Endothelial cell (in vitro differentiated cells): ENCODE results near the gene CDH23. TPM values are rescaled to one million over a fixed set of nuclear protein-coding genes. Genes with fewer than 3 reads are reported as not detected.

Source experiments
- DNase-seq: peaks from one replicate; pipeline ENCODE4 v3.0.0; 2021; ENCODE audit warnings: low spot score
- H3K27ac Mint-ChIP-seq: one replicate; pipeline ENCODE4 v1.8.0; 2021; ENCODE audit warnings: mixed read lengths, inconsistent platforms; ENCODE audit not compliant: unreplicated experiment
- H3K27me3 Mint-ChIP-seq: one replicate; pipeline ENCODE4 v1.8.0; 2021; ENCODE audit warnings: mild to moderate bottlenecking, moderate library complexity, mixed read lengths, inconsistent platforms; ENCODE audit not compliant: unreplicated experiment
- H3K36me3 Mint-ChIP-seq: one replicate; pipeline ENCODE4 v1.8.0; 2021; ENCODE audit warnings: mild to moderate bottlenecking, low read depth, mixed read lengths, inconsistent platforms; ENCODE audit not compliant: unreplicated experiment
- H3K4me1 Mint-ChIP-seq: one replicate; pipeline ENCODE4 v1.8.0; 2021; ENCODE audit warnings: mild to moderate bottlenecking, mixed read lengths, inconsistent platforms; ENCODE audit not compliant: unreplicated experiment
- H3K4me3 Mint-ChIP-seq: one replicate; pipeline ENCODE4 v1.8.0; 2021; ENCODE audit warnings: mild to moderate bottlenecking, mixed read lengths, inconsistent platforms; ENCODE audit not compliant: unreplicated experiment
- H3K9me3 Mint-ChIP-seq: one replicate; pipeline ENCODE4 v1.8.0; 2021; ENCODE audit warnings: mixed read lengths, inconsistent platforms; ENCODE audit not compliant: unreplicated experiment
- total RNA-seq: library from RNA; stranded (reverse); fragmentation: NEBNext Ultra II Directional; extraction: Animal tissue kit (Norgen Biotek cat#: 25700); gene quantifications from one replicate; pipeline ENCODE4 v1.2.1, GENCODE V29; 2021; ENCODE audit not compliant: unreplicated experiment
- TF ChIP-seq, protein P1 (sequence below): fragments of 200-600 bp; sonication (generic); IDR thresholded peaks from one replicate; pipeline ENCODE4 v1.5.0; 2021; ENCODE audit warnings: antibody characterized with exemption; ENCODE audit not compliant: unreplicated experiment

Gene CDH23
- total RNA-seq, 1 donor from 2014 or later = 0.54 TPM

DNA sequence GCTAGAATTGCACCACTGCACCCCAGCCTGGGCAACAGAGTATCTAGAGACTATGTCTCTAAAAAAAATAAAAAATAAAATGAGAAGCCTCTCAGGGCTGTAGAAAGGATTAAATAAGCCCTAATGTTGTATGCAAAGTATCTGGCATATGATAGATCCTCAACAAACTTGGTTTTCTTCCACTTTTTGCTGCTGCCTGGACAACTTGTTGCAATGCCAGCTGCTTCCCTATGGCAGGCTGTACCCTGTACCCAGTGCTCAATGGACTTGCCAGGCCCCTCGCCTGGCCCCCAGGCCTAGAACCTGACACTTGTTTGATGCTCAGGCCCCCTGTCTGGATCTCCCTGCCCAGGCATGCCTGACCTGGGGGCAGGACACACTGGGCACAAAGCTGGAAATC is 28.5 kb upstream of the CDH23 start:
- TF ChIP-seq, protein P1, sequence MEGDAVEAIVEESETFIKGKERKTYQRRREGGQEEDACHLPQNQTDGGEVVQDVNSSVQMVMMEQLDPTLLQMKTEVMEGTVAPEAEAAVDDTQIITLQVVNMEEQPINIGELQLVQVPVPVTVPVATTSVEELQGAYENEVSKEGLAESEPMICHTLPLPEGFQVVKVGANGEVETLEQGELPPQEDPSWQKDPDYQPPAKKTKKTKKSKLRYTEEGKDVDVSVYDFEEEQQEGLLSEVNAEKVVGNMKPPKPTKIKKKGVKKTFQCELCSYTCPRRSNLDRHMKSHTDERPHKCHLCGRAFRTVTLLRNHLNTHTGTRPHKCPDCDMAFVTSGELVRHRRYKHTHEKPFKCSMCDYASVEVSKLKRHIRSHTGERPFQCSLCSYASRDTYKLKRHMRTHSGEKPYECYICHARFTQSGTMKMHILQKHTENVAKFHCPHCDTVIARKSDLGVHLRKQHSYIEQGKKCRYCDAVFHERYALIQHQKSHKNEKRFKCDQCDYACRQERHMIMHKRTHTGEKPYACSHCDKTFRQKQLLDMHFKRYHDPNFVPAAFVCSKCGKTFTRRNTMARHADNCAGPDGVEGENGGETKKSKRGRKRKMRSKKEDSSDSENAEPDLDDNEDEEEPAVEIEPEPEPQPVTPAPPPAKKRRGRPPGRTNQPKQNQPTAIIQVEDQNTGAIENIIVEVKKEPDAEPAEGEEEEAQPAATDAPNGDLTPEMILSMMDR = no peak
- DNase-seq = no peak
- Mint-ChIP-seq H3K27me3 (peaks cover 4% of the 10 kb centered on the region), H3K27ac (no peak overlapping the region), H3K9me3 (no peaks in the 10 kb centered on the region), H3K36me3 (peaks cover 6% of the 10 kb centered on the region), H3K4me1 (peaks cover 6% of the 10 kb centered on the region), H3K4me3 (no peak overlapping the region)

DNA sequence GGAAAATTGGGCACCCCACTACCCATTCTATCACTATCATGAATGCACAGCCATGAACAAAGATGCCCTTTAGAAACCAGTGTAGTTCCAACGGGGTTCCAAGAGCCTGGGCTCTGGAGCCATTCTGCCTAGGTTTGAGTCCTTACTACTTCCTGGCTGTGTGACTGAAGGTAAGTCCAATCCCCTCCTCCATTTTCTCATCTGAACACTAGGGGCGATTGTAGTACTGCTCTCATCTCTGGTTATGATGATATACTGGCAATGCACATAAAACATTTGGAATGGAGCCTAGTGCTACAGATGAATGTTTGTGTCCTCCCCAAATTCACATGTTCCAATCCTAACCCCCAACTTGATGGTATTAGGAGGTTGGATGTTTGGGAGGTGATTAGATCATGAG is 28.1 kb upstream of the CDH23 start:
- H3K4me3 Mint-ChIP-seq = no peak overlapping the region
- peaks cover 6% of the 10 kb centered on the region for H3K4me1 Mint-ChIP-seq
- H3K9me3 Mint-ChIP-seq = no peaks in the 10 kb centered on the region
- H3K27me3 Mint-ChIP-seq = peaks cover 4% of the 10 kb centered on the region
- no peak overlapping the region for H3K27ac Mint-ChIP-seq
- TF ChIP-seq, protein P1 = no peak
- no peak for DNase-seq
- H3K36me3 Mint-ChIP-seq = peaks cover 6% of the 10 kb centered on the region

DNA sequence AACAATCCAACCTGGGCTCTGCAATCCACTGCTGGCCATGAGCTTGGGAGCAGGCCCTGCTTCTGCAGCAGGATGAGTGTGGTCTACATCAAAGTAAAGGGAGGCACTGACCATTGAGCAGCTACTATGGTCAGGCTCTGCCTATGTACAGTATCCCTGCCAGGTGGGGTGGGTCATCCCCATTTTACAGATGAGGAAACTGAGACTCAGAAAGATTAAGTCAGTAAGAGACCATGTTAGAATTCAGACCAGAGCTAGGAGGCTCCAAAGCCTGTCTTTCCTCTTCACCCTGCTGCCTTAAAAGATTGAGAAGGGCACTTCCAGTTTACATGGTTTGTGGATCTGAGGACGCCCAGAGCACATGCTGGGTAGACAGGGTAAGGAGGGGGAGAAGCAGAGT is 27.1 kb upstream of the CDH23 start:
- H3K4me1 Mint-ChIP-seq = peaks cover 6% of the 10 kb centered on the region
- TF ChIP-seq, protein P1 = no peak
- no peak overlapping the region for H3K27ac Mint-ChIP-seq
- no peak overlapping the region for H3K4me3 Mint-ChIP-seq
- DNase-seq = no peak
- H3K27me3 Mint-ChIP-seq = peaks cover 6% of the 10 kb centered on the region
- H3K9me3 Mint-ChIP-seq = no peaks in the 10 kb centered on the region
- peaks cover 6% of the 10 kb centered on the region for H3K36me3 Mint-ChIP-seq

DNA sequence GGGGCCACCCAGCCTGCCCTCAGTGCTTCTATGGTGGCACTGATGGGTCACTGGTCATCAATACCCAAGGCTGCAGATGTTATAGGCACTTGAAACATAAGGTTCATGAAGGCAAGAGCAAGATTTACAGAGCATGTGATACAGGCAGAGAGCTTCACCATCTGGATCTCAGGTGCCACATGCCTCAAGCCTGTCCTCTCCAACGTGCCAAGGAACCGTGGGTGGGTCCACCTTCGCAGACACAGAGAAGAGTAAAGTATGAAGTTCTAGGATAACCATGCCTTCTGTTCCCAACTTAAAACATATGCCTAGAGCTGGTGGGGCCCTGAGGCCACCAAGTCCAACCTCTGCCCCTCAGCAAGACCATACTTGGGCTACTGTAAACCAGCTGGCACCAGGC is 26.7 kb upstream of the CDH23 start:
- Mint-ChIP-seq H3K27me3 (peaks cover 6% of the 10 kb centered on the region), H3K4me1 (peaks cover 6% of the 10 kb centered on the region), H3K36me3 (peaks cover 6% of the 10 kb centered on the region), H3K4me3 (no peak overlapping the region), H3K27ac (no peak overlapping the region), H3K9me3 (no peaks in the 10 kb centered on the region)
- TF ChIP-seq, protein P1 = no peak
- no peak for DNase-seq

DNA sequence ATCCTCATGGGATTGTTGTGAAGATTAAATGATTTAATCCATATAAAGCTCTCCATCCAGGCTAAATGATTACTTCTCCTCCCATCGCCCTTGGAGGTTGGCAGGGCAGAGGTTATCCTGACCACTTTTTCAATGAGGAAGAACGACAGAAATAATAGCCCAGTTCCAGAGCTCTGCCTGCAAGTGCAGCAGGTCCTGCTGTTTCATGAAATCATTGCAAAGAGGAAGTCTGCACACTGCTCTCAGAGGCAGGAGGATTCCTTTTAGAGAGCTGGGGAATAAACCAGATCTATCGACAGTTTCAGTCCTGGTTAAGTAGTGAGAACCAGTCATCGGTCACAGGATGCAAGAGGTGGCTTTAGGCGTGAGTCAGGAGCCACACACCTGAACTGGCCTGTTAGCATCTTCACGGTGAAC is 25.0 kb upstream of the CDH23 start:
- Mint-ChIP-seq H3K4me1 (peaks cover 17% of the 10 kb centered on the region), H3K9me3 (no peaks in the 10 kb centered on the region), H3K27me3 (peaks cover 4% of the 10 kb centered on the region), H3K36me3 (no peaks in the 10 kb centered on the region), H3K4me3 (no peak overlapping the region), H3K27ac (no peak overlapping the region)
- TF ChIP-seq, protein P1 = no peak
- DNase-seq = no peak
